Coronary artery (tissue), 2 donors: ENCODE data around the gene SLC22A23.

ENCODE experiments used
- DNase-seq: peaks from one replicate; pipeline ENCODE4 v3.0.0-alpha.2; 2017; ENCODE audit warnings: low spot score
- H3K27ac ChIP-seq, 2 donors: fragments of 200-600 bp; sonication (generic); one replicate each; pipeline ENCODE4 v1.5.1; 2016 to 2019
- H3K4me3 ChIP-seq: fragments of 200-600 bp; sonication (generic); 2 replicates; pipeline ENCODE4 v1.5.1; 2016; ENCODE audit warnings: mild to moderate bottlenecking, moderate library complexity
- TF ChIP-seq, protein P1 (sequence below): fragments of 200-600 bp; sonication (generic); IDR thresholded peaks from one replicate; pipeline ENCODE4 v1.5.1; 2019; ENCODE audit warnings: antibody characterized with exemption

SLC22A23 gene

DNA sequence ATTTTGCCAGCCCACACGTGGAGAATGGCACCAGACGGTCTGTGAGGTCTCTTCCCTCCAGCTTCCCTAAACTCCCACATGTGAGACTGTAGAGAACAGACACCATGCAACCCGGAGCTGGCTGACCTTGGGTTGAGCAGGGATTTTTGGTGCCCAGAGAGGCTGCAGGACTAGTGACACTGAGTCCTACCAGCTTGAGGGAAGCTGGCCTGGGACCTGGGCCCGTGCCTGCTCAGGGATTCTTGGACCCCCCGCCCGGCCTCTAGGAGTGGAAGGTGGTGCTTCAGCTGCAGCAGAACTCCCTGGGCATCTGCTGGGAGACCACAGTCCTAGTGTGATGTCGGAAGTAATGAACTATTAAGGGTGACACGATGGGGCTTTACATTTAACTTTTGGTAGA, 194.9 kb downstream of the SLC22A23 start:
- Histone ChIP-seq H3K27ac (no peak overlapping the region), H3K4me3 (no peak overlapping the region)
- DNase-seq: no peak
- TF ChIP-seq, protein P1, sequence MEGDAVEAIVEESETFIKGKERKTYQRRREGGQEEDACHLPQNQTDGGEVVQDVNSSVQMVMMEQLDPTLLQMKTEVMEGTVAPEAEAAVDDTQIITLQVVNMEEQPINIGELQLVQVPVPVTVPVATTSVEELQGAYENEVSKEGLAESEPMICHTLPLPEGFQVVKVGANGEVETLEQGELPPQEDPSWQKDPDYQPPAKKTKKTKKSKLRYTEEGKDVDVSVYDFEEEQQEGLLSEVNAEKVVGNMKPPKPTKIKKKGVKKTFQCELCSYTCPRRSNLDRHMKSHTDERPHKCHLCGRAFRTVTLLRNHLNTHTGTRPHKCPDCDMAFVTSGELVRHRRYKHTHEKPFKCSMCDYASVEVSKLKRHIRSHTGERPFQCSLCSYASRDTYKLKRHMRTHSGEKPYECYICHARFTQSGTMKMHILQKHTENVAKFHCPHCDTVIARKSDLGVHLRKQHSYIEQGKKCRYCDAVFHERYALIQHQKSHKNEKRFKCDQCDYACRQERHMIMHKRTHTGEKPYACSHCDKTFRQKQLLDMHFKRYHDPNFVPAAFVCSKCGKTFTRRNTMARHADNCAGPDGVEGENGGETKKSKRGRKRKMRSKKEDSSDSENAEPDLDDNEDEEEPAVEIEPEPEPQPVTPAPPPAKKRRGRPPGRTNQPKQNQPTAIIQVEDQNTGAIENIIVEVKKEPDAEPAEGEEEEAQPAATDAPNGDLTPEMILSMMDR: no peak

DNA sequence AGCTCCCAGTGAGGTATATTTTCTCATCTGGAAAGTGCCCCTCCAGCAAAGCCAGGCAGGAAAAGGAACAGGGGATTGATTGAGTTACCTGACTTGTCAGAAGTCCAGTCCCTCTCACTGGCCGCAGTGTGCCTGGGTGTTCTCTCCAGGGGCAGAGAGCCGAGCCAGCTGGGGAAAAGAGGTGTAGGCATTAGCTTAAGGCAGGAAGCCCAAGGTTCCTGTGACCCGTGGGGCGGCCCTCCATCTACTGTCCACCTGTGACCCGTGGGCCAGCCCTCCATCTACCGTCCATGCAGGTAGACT, 195.4 kb downstream of the SLC22A23 start:
- no peak for DNase-seq
- H3K27ac ChIP-seq: no peak overlapping the region
- TF ChIP-seq, protein P1: no peak

DNA sequence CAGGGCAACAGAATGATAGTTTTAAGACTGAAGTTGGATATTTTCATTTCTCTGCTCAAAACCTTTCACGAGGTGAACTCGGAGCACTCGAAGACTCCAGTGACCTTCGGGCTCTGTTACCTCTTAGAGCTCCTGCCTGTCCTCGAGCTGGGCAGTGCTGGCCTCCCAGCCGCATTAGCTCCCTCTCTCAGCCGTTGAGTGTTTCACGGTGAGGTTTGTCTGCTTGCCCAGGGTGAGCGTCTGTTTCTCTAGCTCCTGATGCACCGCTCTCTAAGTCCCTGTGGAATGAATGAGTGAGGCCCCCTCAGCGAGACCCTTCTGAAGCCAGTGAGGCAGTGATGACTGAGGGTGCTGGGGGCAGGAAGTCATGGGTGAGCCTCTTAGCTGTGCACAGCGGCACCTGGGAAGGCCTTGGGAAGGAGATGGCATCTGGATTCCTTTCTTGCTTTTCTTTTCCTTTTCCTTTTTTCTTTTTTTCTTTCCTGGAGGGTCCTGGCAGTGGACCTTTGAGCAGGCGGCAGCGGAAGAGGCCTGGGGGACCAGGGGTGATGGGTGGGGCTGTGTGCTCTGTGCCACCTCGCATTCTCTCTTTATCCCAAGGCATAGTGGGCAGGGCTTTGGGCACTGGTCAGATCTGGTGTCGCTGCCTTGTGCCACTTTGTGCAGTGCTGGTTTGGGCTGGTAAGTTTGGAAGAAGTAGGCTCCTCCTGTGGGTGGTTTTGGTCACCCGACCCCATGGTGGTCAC, 195.9 kb downstream of the SLC22A23 start:
- TF ChIP-seq, protein P1: no peak
- no peak for DNase-seq
- H3K27ac ChIP-seq: no peak overlapping the region
- peak overlapping the region; percentile 1 for H3K4me3 ChIP-seq

More for the DNA sequence above, 195.4 kb downstream of the SLC22A23 start:
- H3K4me3 ChIP-seq: no peak overlapping the region

DNA sequence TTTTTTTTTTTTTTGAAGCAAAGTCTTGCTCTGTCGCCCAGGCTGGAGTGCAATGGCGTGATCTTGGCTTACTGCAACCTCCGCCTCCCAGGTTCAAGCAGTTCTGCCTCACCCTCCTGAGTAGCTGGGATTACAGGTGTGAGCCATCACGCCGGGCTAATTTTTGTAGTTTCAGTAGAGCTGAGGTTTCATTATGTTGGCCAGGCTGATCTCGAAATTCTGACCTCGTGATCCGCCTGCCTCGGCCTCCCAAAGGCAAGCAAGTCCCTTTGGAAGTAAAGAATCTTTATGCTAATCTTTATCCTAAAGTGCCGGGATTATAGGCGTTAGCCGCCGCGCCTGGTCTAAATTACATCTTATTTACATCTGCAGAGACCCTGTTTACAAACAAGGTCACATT, 196.6 kb downstream of the SLC22A23 start:
- no peak for DNase-seq
- peak overlapping the region; percentile 1 for H3K4me3 ChIP-seq
- no peak overlapping the region for H3K27ac ChIP-seq
- TF ChIP-seq, protein P1: no peak

DNA sequence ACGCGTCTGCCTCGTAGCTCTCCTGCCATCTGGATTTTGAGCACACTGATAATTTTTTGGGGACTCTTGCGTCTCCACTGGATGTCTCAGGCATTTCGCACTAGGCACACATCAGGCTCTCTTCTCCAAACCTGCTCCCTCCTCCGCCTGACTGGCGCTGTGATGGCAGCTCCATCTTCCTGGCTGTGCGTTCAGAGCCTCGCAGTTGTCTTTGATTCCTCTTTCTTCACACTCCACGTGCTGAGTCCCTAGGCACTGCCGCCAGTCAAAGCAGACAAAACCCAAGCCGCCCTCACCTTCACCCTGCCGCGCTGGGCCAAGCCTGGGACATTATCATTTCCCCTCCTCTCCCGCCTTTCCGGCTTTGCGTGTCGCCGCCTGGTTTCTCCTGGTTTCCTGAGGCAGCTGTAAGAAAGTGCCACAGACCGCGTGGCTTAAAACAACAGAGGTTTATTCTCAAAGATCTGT, 197.3 kb downstream of the SLC22A23 start:
- peak overlapping the region; percentile 99 for H3K4me3 ChIP-seq
- DNase-seq: no peak
- H3K27ac ChIP-seq: peak overlapping the region; percentile 64 to 86
- TF ChIP-seq, protein P1: no peak

DNA sequence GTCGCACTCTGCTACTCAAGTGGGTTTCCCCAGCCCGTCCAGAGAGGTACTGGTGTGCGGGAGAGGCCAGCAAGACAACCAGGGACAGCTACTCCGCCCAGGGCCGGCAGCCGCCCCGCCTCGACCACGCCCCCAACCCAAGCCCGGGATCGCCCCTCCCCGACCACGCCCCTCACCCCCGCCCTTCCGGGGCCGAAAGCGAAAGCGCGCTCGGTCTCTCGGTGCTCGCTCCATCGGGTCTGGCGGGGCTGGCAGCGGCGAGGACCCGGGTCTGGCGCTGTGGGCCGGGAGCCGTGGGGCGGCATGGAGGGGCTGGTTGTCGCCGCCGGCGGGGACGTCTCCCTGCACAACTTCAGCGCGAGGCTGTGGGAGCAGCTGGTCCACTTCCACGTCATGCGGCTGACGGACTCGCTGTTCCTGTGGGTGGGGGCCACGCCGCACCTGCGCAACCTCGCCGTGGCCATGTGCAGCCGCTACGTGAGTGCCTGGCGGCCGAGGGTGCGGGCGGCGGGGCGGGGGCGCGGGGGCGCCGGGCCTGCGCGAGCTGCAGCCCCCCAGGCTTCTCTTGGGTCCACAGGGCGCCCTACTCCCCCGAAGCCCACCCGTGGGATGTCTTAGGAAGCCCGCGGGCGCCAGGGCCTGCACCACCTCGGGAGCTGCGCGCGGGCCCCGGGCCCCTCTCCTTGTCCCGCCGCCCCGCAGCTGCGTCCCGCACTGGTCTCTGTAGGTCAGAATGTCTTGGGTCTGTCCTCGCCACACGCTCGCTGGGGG, 197.9 kb downstream of the SLC22A23 start, which contains the start of gene PSMG4:
TSS of gene PSMG4 (plus strand) at position 228 of the 771 bp plus-strand sequence. CDS start at position 304, 76 bp downstream.
- TF ChIP-seq, protein P1: no peak
- peak within 1 kb of the TSS; percentile 64 to 86 for H3K27ac ChIP-seq
- DNase-seq: peak; percentile 96
- peak within 1 kb of the TSS; percentile 99 for H3K4me3 ChIP-seq
